Gastrocnemius medialis (tissue), 4 donors: Measurements from ENCODE around the gene PTPRT.

ENCODE experiments used
- POLR2A ChIP-seq, 2 donors: fragments of 450-650 bp; IDR thresholded peaks; one replicate each; pipeline ENCODE4 v1.6.1; 2017; ENCODE audit warnings: antibody characterized with exemption in 2 of 2, mild to moderate bottlenecking in 2 of 2, moderate library complexity in 2 of 2
- TF ChIP-seq, protein P1 (sequence below), 5 experiments: fragments of 450-650 bp in 3 of 5; fragments of 200-600 bp in 2 of 5; sonication (generic) in 2 of 5; IDR thresholded peaks in 4 of 5; conservative IDR thresholded peaks in 1 of 5; 1 replicate in 4 of 5; 2 replicates in 1 of 5; pipeline ENCODE4 v1.5.1; 2016 to 2019; ENCODE audit warnings: antibody characterized with exemption in 5 of 5, mild to moderate bottlenecking in 3 of 5, moderate library complexity in 3 of 5

DNA sequence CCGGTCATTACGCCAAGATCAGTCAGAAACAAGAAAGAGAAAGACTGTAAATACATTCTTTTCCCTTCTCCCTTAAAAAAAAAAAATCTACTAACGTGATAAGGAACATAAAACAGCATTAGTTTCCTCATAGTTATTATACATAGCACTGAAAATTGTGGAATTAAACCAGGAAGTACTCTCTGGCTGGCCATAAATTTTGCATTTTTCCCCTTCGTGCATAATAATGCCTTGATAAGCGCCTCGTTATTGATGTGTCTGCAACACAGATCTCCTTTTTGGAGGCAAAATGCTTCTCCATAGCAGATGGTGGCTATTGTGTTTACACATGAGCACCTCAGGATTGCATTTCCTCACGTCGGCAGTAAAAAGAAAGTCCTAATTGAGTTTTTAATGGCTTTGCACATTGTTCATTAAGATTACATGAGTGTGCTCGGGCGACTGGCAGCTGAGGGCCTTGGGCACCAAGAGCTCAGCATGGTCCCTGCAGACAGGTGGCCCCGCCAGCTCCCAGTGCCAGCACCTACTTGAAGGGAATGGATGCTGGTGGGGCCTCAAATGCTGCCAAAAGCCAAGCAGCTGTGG lies 394.5 kb downstream of the PTPRT start:
- TF ChIP-seq, protein P1, sequence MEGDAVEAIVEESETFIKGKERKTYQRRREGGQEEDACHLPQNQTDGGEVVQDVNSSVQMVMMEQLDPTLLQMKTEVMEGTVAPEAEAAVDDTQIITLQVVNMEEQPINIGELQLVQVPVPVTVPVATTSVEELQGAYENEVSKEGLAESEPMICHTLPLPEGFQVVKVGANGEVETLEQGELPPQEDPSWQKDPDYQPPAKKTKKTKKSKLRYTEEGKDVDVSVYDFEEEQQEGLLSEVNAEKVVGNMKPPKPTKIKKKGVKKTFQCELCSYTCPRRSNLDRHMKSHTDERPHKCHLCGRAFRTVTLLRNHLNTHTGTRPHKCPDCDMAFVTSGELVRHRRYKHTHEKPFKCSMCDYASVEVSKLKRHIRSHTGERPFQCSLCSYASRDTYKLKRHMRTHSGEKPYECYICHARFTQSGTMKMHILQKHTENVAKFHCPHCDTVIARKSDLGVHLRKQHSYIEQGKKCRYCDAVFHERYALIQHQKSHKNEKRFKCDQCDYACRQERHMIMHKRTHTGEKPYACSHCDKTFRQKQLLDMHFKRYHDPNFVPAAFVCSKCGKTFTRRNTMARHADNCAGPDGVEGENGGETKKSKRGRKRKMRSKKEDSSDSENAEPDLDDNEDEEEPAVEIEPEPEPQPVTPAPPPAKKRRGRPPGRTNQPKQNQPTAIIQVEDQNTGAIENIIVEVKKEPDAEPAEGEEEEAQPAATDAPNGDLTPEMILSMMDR (IDR thresholded peaks at IDR 0.05 in 4 of 5, conservative IDR thresholded peaks at IDR 0.05 in 1 of 5): no peak
- TF ChIP-seq POLR2A (IDR thresholded peaks at IDR 0.05): no peak
